HG03521 (cell line): ENCODE measurements around the gene SLCO1C1.
"Not testable (repeated sequence)": the region's sequence is repeated elsewhere in the genome, so short reads cannot be mapped to it uniquely, and the experiment has no call there.

Experiments used
- ATAC-seq: cut with Tn5 transposase; IDR thresholded peaks from one replicate; pipeline ENCODE4 v1.9.1; 2021; ENCODE audit warnings: mild to moderate bottlenecking, moderate library complexity; ENCODE audit not compliant: unreplicated experiment

Gene SLCO1C1

GRCh38 chr12:20783796-20784357 lies 88.7 kb downstream of the SLCO1C1 start:
- ATAC-seq, result not testable (repeated sequence)

GRCh38 chr12:20792971-20793370 lies 97.8 kb downstream of the SLCO1C1 start:
- ATAC-seq, result no peak

- ATAC-seq, result no peak
Measured at GRCh38 chr12:20798554-20798953, 103.4 kb downstream of the SLCO1C1 start.

- ATAC-seq, result no peak
Measured at GRCh38 chr12:20800160-20800559, 105.0 kb downstream of the SLCO1C1 start.

DNA sequence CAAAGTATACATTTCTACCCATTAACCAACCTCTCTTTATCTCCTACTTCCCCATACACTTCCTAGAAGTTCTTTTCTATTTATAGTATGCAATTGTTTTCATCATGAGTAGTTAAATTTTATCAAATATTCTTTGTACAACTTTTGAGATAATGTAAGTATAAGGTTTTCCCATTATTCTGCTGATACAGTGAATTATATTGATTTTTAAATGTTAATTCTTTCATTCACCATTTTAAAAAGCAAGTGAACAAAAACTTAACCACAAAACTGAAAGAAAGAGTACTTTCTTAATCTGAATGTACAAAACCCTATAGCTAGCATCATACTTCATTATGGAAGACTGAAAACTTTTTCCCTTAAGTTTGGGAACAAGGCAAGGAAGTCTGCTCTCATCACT lies 105.9 kb downstream of the SLCO1C1 start:
- ATAC-seq, result no peak
